ENCODE results near the gene CMC4.

DNA sequence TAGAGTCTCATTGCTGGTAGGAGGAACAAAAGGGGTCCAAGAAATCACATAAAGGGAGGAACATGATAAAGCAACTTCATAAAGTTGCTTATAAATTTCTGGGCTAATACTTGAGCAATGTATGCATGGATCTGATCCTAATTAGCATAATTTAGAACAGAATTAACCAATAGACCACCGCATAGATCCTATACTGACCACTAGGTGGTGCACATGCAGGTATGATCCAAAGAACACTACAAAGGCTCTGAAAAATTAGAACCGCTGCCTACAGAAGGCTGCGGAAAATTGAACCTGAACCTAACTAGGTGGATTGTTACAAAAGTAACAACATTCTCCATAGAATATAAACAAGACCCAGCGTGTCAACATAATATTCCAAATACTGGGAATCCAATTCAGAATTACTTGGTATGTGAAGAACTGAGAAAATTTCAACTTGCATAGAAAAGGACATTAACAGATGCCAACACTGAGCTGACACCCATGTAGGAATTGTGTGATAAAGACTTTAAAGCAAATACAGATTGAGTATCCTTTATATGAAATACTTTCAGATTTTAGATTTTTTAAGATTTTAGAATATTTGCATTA is 23.6 kb upstream of the CMC4 start:
- peak; percentile 17 for TF ChIP-seq CTCF (IDR thresholded peaks at IDR 0.05; ENCODE audit: insufficient read depth, low read length)
- TF ChIP-seq POLR2AphosphoS5 (IDR thresholded peaks at IDR 0.05; ENCODE audit: low read depth), result no peak

Measured in HL-60 (cell line).